ENCODE results near the gene CPVL.

DNA sequence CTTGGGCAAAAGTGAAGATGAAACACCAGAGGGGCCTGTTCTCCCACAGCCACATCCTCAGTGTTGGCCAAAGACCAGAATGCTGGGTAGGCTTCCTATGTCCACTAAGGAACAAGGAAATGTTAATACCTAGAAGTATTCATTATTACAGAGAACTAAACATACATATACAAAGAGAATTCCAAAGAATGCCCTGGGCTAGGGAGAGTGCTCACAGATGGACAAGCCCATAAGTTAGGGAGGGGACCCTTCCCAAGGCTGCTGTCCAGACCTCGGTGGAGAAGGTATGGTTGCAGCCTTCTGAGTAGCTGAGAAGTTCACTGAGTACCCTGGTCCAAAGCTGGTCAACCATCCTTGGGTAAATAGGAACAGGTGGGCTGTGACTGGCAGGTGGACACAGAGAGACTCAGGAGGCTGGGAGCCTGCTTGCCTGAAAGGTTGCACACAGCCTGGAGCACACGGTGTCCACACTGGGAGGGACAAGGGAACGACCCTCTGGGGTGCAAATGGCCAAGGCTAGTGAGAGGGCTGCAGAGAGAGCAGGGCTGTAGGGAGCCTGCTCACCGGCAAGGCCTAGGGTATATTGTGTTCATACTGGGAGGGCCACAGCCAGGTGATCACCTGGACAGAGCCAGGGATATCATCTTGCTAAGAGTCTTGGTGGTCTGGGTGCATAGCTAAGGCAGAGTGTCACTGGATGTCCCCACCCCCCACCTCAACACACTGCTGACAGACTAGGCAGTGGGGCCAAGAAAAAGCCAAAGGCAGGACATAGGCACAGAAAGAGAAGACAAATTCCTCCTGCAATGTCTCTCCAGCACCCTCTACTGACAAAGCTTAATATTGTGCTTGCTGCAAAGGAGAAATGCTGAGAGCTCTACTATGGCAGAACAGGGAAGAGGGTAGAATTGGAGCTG lies 40.3 kb downstream of the CPVL start:
- TF ChIP-seq, protein P1, sequence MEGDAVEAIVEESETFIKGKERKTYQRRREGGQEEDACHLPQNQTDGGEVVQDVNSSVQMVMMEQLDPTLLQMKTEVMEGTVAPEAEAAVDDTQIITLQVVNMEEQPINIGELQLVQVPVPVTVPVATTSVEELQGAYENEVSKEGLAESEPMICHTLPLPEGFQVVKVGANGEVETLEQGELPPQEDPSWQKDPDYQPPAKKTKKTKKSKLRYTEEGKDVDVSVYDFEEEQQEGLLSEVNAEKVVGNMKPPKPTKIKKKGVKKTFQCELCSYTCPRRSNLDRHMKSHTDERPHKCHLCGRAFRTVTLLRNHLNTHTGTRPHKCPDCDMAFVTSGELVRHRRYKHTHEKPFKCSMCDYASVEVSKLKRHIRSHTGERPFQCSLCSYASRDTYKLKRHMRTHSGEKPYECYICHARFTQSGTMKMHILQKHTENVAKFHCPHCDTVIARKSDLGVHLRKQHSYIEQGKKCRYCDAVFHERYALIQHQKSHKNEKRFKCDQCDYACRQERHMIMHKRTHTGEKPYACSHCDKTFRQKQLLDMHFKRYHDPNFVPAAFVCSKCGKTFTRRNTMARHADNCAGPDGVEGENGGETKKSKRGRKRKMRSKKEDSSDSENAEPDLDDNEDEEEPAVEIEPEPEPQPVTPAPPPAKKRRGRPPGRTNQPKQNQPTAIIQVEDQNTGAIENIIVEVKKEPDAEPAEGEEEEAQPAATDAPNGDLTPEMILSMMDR (IDR thresholded peaks at IDR 0.05; ENCODE audit: borderline replicate concordance, extremely low read depth, low read length, poor library complexity, severe bottlenecking): peak; percentile 85
- no peak for TF ChIP-seq EZH2 (IDR thresholded peaks at IDR 0.05; ENCODE audit: borderline replicate concordance, low read depth, low read length, severe bottlenecking)
